GM12872 (cell line): ENCODE results near the gene HES6.

Experiments
- CTCF ChIP-seq: IDR thresholded peaks from 3 replicates; pipeline ENCODE4 v1.5.1; 2011; ENCODE audit warnings: low read depth, mild to moderate bottlenecking, low read length, moderate library complexity; ENCODE audit not compliant: insufficient read depth

The HES6 gene

GRCh38 chr2:238239863-238240756 lies at the start of gene HES6:
HES6 (minus strand) TSS chr2:238240038; CDS start chr2:238239905, 133 bp downstream.
- TF ChIP-seq CTCF, result no peak

- TF ChIP-seq CTCF, result no peak
Observed at GRCh38 chr2:238289574-238289973, 49.7 kb upstream of the HES6 start.

- peak; percentile 47 for TF ChIP-seq CTCF
Observed at GRCh38 chr2:238288650-238289573, 49.1 kb upstream of the HES6 start.

GRCh38 chr2:238287737-238288649 lies 48.2 kb upstream of the HES6 start, which contains the start of gene PER2:
PER2 (minus strand) TSS chr2:238288610; CDS start chr2:238277936, 10,674 bp downstream.
- TF ChIP-seq CTCF, result peak; percentile 18; the same call in 1 of the 3 replicates

GRCh38 chr2:238286987-238287736 lies 47.3 kb upstream of the HES6 start:
- TF ChIP-seq CTCF, result no peak

GRCh38 chr2:238286551-238286950 lies 46.7 kb upstream of the HES6 start:
- no peak for TF ChIP-seq CTCF
